Tibial nerve (tissue), 4 donors: ENCODE results near the gene DTL. TPM values are rescaled to one million over a fixed set of nuclear protein-coding genes. Genes with fewer than 3 reads are reported as not detected.

Experiments
- DNase-seq, 2 donors: peaks; one replicate each; pipeline ENCODE4 v3.0.0-alpha.2; 2019; ENCODE audit warnings: low spot score in 2 of 2
- H3K27ac ChIP-seq, 4 donors: fragments of 200-600 bp; sonication (generic) in 3 of 4; one replicate each; pipeline ENCODE4 v1.5.1; 2017 to 2019; ENCODE audit warnings: mild to moderate bottlenecking in 1 of 4
- H3K27me3 ChIP-seq, 2 donors: fragments of 200-600 bp; sonication (generic) in 1 of 2; one replicate each; pipeline versions ENCODE4 v1.5.1 to v1.6.0; 2017 to 2019
- H3K36me3 ChIP-seq, 3 donors: fragments of 200-600 bp; sonication (generic); one replicate each; pipeline ENCODE4 v1.5.1; 2018 to 2019
- H3K4me1 ChIP-seq, 4 donors: fragments of 200-600 bp; sonication (generic) in 3 of 4; one replicate each; pipeline ENCODE4 v1.5.1; 2017 to 2019
- H3K4me3 ChIP-seq, 4 donors: fragments of 200-600 bp; sonication (generic) in 3 of 4; one replicate each; pipeline ENCODE4 v1.5.1; 2017 to 2019; ENCODE audit warnings: mild to moderate bottlenecking in 1 of 4, moderate library complexity in 1 of 4
- H3K9me3 ChIP-seq, 4 donors: fragments of 200-600 bp; sonication (generic) in 3 of 4; one replicate each; pipeline ENCODE4 v1.5.1; 2017 to 2019
- CTCF ChIP-seq, 5 experiments: fragments of 200-600 bp in 3 of 5; fragments of 450-650 bp in 2 of 5; sonication (generic) in 3 of 5; IDR thresholded peaks; one replicate each; pipeline ENCODE4 v1.5.1; 2016 to 2019; ENCODE audit warnings: antibody characterized with exemption in 5 of 5, mild to moderate bottlenecking in 3 of 5, moderate library complexity in 2 of 5
- EP300 ChIP-seq, 2 donors: sonication (generic); formaldehyde crosslinking; IDR thresholded peaks; one replicate each; pipeline ENCODE4 v1.6.1; 2017; ENCODE audit warnings: antibody characterized with exemption in 2 of 2, mild to moderate bottlenecking in 1 of 2
- POLR2A ChIP-seq, 2 donors: fragments of 450-650 bp; IDR thresholded peaks; one replicate each; pipeline ENCODE4 v1.6.1; 2017; ENCODE audit warnings: antibody characterized with exemption in 2 of 2, mild to moderate bottlenecking in 2 of 2, moderate library complexity in 2 of 2
- WGBS, 2 donors: methylation state at CpG; one replicate each; pipeline ENCODE4 v1.1.5; 2018; 5-methylcytosine and 5-hydroxymethylcytosine counted together
- total RNA-seq, 4 donors: library from RNA; depleted of rRNA; stranded (reverse); fragments of >200 nt; gene quantifications; one replicate each; pipeline ENCODE4 v1.1.0, GENCODE V29; 2016

Gene DTL
- total RNA-seq, 4 donors from 2014 or later: 0.21 to 0.90 TPM; not detected in 2

DNA sequence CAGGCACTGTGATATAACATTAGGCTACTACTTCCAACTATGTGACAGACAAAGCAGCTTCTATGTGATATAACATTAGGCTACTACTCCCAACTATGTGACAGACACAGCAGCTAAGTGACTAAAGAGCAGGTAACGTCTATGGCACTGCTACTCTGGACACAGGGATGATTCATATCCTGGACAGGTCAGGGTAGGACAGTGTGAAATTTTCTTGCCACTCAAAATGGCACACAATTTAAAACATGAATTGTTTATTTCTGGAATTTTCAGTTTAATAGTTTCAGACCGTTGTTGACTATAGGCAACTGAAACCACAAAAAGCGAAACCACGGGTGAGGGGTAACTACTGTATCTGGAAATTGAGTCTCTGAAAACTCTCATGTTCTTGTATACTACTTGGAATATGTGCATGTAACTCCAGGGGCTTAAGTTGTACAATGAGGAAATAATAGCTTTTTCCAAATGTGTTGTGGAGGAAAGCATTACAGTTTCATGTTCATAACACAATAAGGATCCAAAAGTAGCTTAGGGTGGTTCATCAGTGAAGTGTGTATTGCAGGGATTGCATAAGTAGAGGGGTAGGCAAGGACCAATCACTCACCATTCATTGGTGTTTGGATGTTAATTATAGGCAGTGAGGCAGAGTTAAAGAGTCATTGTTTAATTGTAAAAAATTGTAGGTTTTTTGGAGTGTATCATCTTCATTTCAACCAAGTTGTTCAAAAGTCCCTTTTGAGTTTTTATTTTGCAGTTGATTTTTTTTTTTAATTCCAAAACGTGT lies 5.3 kb downstream of the DTL start:
- no peak for DNase-seq
- Histone ChIP-seq H3K9me3 (no peaks in the 10 kb centered on the region), H3K27ac (no peak overlapping the region), H3K36me3 (no peaks in the 10 kb centered on the region), H3K4me1 (peaks cover 0 to 10% (median 7%) of the 10 kb centered on the region in 4 donors), H3K27me3 (no peaks in the 10 kb centered on the region), H3K4me3 (no peak overlapping the region)
- TF ChIP-seq EP300 (IDR thresholded peaks at IDR 0.05): no peak
- no peak for TF ChIP-seq CTCF (IDR thresholded peaks at IDR 0.05)
- no peak for TF ChIP-seq POLR2A (IDR thresholded peaks at IDR 0.05)
- 65 to 77% methylated on average over 5 of the region's 5 CpGs for WGBS, 2 donors

DNA sequence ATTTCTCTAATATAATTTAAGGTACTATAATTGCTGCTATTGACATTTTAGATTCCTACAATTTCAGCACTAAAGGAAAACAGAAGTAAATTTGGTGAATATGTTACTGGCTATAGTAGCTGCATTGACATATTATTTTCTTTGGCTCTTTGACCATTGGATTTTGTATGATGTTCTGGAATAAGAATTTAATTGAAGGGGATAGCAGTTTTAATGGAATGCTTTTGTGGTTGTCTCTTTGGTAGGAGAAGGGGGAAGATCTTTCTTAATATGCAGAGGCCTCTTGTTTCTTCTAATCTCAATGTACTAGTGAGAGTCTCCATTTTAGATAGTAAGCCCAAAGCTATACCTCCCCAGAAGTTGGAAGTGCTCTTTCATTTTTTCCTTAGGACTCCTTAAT lies 6.9 kb downstream of the DTL start:
- no peak overlapping the region for H3K27ac ChIP-seq
- no peak overlapping the region for H3K4me3 ChIP-seq
- H3K36me3 ChIP-seq: no peaks in the 10 kb centered on the region
- H3K4me1 ChIP-seq: no peaks in the 10 kb centered on the region
- no peaks in the 10 kb centered on the region for H3K9me3 ChIP-seq
- no peaks in the 10 kb centered on the region for H3K27me3 ChIP-seq
- TF ChIP-seq CTCF (IDR thresholded peaks at IDR 0.05) (no peak), EP300 (IDR thresholded peaks at IDR 0.05) (no peak), POLR2A (IDR thresholded peaks at IDR 0.05) (no peak)
- no peak for DNase-seq

DNA sequence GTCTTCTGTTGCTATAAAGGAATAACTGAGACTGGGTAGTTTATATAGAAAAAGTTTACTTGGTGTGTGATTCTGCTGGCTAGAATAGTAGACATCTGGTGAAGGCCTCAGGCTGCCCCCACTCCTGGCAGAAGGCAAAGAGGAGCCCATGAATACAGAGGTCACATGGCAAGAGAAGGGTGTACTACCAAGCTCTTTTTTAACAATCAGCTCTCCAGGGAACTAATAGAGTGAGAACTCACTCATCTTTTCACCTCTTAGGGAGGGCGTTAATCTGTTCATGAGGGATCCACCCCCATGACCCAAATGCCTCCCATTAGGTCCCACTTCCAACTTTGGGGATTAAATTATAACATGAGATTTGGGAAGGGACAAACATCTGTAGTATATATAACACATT lies 9.3 kb downstream of the DTL start:
- no peaks in the 10 kb centered on the region for H3K36me3 ChIP-seq
- H3K4me1 ChIP-seq: no peaks in the 10 kb centered on the region
- no peak overlapping the region for H3K27ac ChIP-seq
- DNase-seq: no peak
- no peaks in the 10 kb centered on the region for H3K9me3 ChIP-seq
- H3K27me3 ChIP-seq: no peaks in the 10 kb centered on the region
- TF ChIP-seq CTCF (IDR thresholded peaks at IDR 0.05): no peak
- no peak for TF ChIP-seq EP300 (IDR thresholded peaks at IDR 0.05)
- no peak for TF ChIP-seq POLR2A (IDR thresholded peaks at IDR 0.05)
- WGBS, 2 donors: 79 to 84% methylated on average over 1 of the region's 1 CpG
- no peak overlapping the region for H3K4me3 ChIP-seq

DNA sequence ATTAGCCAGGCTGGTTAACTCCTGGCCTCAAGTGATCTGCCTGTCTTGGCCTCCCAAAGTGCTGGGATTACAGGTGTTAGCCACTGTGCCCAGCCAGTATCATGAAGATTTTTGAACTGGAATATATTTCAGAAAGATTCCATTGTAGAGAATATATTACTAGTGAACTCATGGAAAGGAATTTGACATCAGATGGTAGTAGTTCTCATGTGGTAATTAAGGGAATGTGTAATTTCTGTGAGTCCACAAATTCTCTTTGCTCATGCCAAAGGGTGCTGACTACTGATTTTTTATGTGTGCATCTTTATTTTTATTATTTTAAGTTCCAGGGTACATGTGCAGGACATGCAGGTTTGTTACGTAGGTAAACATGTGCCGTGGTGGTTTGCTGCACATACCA lies 10.4 kb downstream of the DTL start:
- no peaks in the 10 kb centered on the region for H3K4me1 ChIP-seq
- TF ChIP-seq EP300 (IDR thresholded peaks at IDR 0.05) (no peak), POLR2A (IDR thresholded peaks at IDR 0.05) (no peak), CTCF (IDR thresholded peaks at IDR 0.05) (no peak)
- no peak overlapping the region for H3K27ac ChIP-seq
- no peaks in the 10 kb centered on the region for H3K9me3 ChIP-seq
- no peak overlapping the region for H3K4me3 ChIP-seq
- 92 to 98% methylated on average over 2 of the region's 2 CpGs for WGBS, 2 donors
- no peaks in the 10 kb centered on the region for H3K27me3 ChIP-seq
- no peak for DNase-seq
- H3K36me3 ChIP-seq: no peaks in the 10 kb centered on the region

GRCh38 chr1:212053993-212054392 lies 18.4 kb downstream of the DTL start:
- H3K27me3 ChIP-seq: no peaks in the 10 kb centered on the region
- H3K27ac ChIP-seq: no peak overlapping the region
- 74 to 93% methylated on average over 1 of the region's 1 CpG for WGBS, 2 donors
- DNase-seq: no peak
- H3K4me1 ChIP-seq: no peaks in the 10 kb centered on the region
- H3K36me3 ChIP-seq: no peaks in the 10 kb centered on the region
- H3K4me3 ChIP-seq: no peak overlapping the region
- TF ChIP-seq POLR2A (IDR thresholded peaks at IDR 0.05) (no peak), EP300 (IDR thresholded peaks at IDR 0.05) (no peak), CTCF (IDR thresholded peaks at IDR 0.05) (no peak)
- H3K9me3 ChIP-seq: peaks cover 0 to 14% (median 0%) of the 10 kb centered on the region in 4 donors
